ENCODE data around the gene HMGN5.

HMGN5 gene

DNA sequence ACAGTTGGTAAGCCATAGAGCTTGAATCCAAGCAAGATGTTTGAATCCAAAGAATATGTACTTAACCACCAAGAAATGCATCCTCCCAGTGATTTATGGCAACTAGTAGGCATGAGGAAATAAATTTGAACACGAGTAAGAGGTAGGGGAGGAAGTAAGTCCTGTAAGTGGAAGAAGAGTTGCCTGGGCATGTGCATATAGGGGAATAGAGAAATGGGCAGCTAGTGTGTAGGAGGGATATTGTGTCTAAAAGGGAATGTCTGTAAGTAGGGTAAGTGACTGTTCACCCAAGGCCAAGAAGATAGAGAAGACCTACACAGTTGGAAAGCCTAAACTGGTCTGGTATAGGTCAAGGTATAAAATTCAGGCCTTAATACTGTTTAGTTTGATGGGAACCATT, 4.8 kb upstream of the HMGN5 start:
- Histone ChIP-seq H3K9me3 (ENCODE audit: control insufficient read depth in 1 of 2, low read length in 2 of 2) (no peaks in the 10 kb centered on the region), H3K36me3 (ENCODE audit: control insufficient read depth in 1 of 2, insufficient read depth in 2 of 2, low read length in 2 of 2) (no peaks in the 10 kb centered on the region), H3K27me3 (ENCODE audit: low read depth, low read length) (no peaks in the 10 kb centered on the region), H3K4me3 (ENCODE audit: low read depth in 1 of 2, low read length in 2 of 2) (no peak overlapping the region), H3K27ac (ENCODE audit: low read length) (no peak overlapping the region), H3K4me1 (ENCODE audit: control insufficient read depth in 1 of 2, insufficient read depth in 2 of 2, low read length in 2 of 2) (peaks cover 0 to 3% of the 10 kb centered on the region in 2 donors)

DNA sequence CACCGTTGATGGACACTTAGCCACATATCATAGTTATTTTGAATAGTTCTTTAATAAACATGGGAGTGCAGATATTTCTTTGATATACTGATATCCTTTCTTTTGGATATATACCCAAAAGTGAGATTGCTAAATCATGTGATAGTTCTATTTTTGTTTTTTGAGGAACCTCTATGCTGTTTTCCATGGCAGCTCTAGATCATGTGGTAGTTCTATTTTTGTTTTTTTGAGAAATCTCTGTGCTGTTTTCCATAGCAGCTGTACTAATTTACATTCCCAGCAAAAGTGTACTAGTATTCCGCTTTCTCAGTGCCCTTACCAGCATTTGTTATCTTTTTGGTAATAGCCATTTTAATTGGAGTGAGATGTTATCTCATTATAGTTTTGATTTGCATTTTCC, 3.8 kb upstream of the HMGN5 start:
- Histone ChIP-seq H3K9me3 (ENCODE audit: control insufficient read depth in 1 of 2, low read length in 2 of 2) (no peaks in the 10 kb centered on the region), H3K4me1 (ENCODE audit: control insufficient read depth in 1 of 2, insufficient read depth in 2 of 2, low read length in 2 of 2) (peaks cover 0 to 3% of the 10 kb centered on the region in 2 donors), H3K36me3 (ENCODE audit: control insufficient read depth in 1 of 2, insufficient read depth in 2 of 2, low read length in 2 of 2) (no peaks in the 10 kb centered on the region), H3K27ac (ENCODE audit: low read length) (no peak overlapping the region), H3K27me3 (ENCODE audit: low read depth, low read length) (no peaks in the 10 kb centered on the region), H3K4me3 (ENCODE audit: low read depth in 1 of 2, low read length in 2 of 2) (no peak overlapping the region)

DNA sequence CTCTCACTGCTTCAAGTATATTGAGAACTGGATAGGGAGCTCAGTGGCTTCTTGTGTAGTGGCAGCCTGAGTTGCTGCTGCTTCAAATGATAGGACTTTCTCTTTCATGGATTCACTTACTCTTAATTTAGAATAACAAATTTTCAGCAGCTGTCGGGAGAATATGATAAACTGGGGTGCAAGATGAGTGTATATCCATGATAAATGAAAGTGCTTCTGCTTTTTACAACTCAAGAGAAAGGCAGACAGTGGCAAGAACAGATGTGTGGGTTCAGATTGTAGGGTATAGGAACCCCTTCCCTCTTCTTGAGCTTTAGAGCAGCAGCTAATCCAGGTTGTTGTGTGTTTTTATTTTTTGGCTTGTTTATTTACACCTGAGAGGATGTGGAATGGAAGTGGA, 1.2 kb upstream of the HMGN5 start:
- H3K27me3 ChIP-seq (ENCODE audit: low read depth, low read length): no peaks in the 10 kb centered on the region
- peak overlapping the region; percentile 94 for H3K27ac ChIP-seq (ENCODE audit: low read length)
- no peaks in the 10 kb centered on the region for H3K36me3 ChIP-seq (ENCODE audit: control insufficient read depth in 1 of 2, insufficient read depth in 2 of 2, low read length in 2 of 2)
- H3K9me3 ChIP-seq (ENCODE audit: control insufficient read depth in 1 of 2, low read length in 2 of 2): no peaks in the 10 kb centered on the region
- H3K4me1 ChIP-seq (ENCODE audit: control insufficient read depth in 1 of 2, insufficient read depth in 2 of 2, low read length in 2 of 2): peaks cover 0 to 3% of the 10 kb centered on the region in 2 donors
- peak overlapping the region; percentile 75 to 92 for H3K4me3 ChIP-seq (ENCODE audit: low read depth in 1 of 2, low read length in 2 of 2)

GRCh38 chrX:81202456-81202819, 725 bp upstream of the HMGN5 start:
- Histone ChIP-seq H3K27me3 (ENCODE audit: low read depth, low read length) (no peaks in the 10 kb centered on the region), H3K36me3 (ENCODE audit: control insufficient read depth in 1 of 2, insufficient read depth in 2 of 2, low read length in 2 of 2) (no peaks in the 10 kb centered on the region), H3K4me3 (ENCODE audit: low read depth in 1 of 2, low read length in 2 of 2) (peak overlapping the region; percentile 75 to 92), H3K9me3 (ENCODE audit: control insufficient read depth in 1 of 2, low read length in 2 of 2) (no peaks in the 10 kb centered on the region), H3K27ac (ENCODE audit: low read length) (peak overlapping the region; percentile 94), H3K4me1 (ENCODE audit: control insufficient read depth in 1 of 2, insufficient read depth in 2 of 2, low read length in 2 of 2) (peaks cover 0 to 3% of the 10 kb centered on the region in 2 donors)

DNA sequence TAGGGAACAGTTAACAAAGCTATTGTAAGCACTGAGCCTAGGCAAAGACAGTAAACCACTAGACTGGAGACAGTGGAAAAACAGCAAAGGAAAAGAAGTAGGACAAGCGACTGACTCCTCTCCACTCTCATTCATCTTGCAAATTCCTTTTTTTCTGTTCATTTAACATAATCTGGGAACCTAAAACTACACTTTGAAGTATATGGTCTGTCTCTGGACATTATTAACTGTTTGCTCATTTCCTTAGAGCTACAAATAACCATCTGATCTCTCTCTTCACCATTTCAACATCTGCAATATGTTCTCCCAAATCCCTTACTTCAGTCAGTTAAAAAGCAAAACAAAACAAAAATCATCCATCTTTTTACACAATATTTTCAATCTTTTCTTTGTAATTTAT, 642 bp downstream of the HMGN5 start:
- H3K4me1 ChIP-seq (ENCODE audit: control insufficient read depth in 1 of 2, insufficient read depth in 2 of 2, low read length in 2 of 2): peaks cover 0 to 3% of the 10 kb centered on the region in 2 donors
- H3K27me3 ChIP-seq (ENCODE audit: low read depth, low read length): no peaks in the 10 kb centered on the region
- no peaks in the 10 kb centered on the region for H3K36me3 ChIP-seq (ENCODE audit: control insufficient read depth in 1 of 2, insufficient read depth in 2 of 2, low read length in 2 of 2)
- no peaks in the 10 kb centered on the region for H3K9me3 ChIP-seq (ENCODE audit: control insufficient read depth in 1 of 2, low read length in 2 of 2)
- H3K27ac ChIP-seq (ENCODE audit: low read length): peak overlapping the region; percentile 94
- H3K4me3 ChIP-seq (ENCODE audit: low read depth in 1 of 2, low read length in 2 of 2): peak overlapping the region; percentile 75 to 92

- no peaks in the 10 kb centered on the region for H3K4me1 ChIP-seq (ENCODE audit: control insufficient read depth in 1 of 2, insufficient read depth in 2 of 2, low read length in 2 of 2)
- no peaks in the 10 kb centered on the region for H3K36me3 ChIP-seq (ENCODE audit: control insufficient read depth in 1 of 2, insufficient read depth in 2 of 2, low read length in 2 of 2)
- no peaks in the 10 kb centered on the region for H3K9me3 ChIP-seq (ENCODE audit: control insufficient read depth in 1 of 2, low read length in 2 of 2)
- H3K27ac ChIP-seq (ENCODE audit: low read length): no peak overlapping the region
- no peak overlapping the region for H3K4me3 ChIP-seq (ENCODE audit: low read depth in 1 of 2, low read length in 2 of 2)
- no peaks in the 10 kb centered on the region for H3K27me3 ChIP-seq (ENCODE audit: low read depth, low read length)
These were observed 6.0 kb downstream of the HMGN5 start for GRCh38 chrX:81195712-81196111.

DNA sequence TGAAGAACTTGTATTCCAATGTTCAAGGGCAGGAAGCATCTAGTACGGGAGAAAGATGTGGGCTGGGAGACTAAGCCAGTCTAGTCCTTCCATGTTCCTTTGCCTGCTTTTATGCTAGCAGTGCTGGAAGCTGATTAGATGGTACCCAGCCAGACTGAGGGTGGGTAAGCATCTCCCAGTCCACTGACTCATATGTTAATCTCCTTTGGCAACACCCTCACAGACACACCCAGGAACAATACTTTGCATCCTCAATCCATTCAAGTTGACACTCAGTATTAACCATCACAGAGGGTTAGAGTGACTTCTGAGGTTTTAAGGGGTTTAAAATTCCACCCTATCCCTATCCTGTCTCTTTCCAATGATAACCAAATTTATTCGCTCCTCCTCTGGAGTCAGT, 6.5 kb downstream of the HMGN5 start:
- Histone ChIP-seq H3K4me1 (ENCODE audit: control insufficient read depth in 1 of 2, insufficient read depth in 2 of 2, low read length in 2 of 2) (no peaks in the 10 kb centered on the region), H3K36me3 (ENCODE audit: control insufficient read depth in 1 of 2, insufficient read depth in 2 of 2, low read length in 2 of 2) (no peaks in the 10 kb centered on the region), H3K4me3 (ENCODE audit: low read depth in 1 of 2, low read length in 2 of 2) (no peak overlapping the region), H3K27me3 (ENCODE audit: low read depth, low read length) (no peaks in the 10 kb centered on the region), H3K27ac (ENCODE audit: low read length) (no peak overlapping the region), H3K9me3 (ENCODE audit: control insufficient read depth in 1 of 2, low read length in 2 of 2) (no peaks in the 10 kb centered on the region)

- Histone ChIP-seq H3K36me3 (ENCODE audit: control insufficient read depth in 1 of 2, insufficient read depth in 2 of 2, low read length in 2 of 2) (no peaks in the 10 kb centered on the region), H3K27me3 (ENCODE audit: low read depth, low read length) (no peaks in the 10 kb centered on the region), H3K9me3 (ENCODE audit: control insufficient read depth in 1 of 2, low read length in 2 of 2) (no peaks in the 10 kb centered on the region), H3K4me1 (ENCODE audit: control insufficient read depth in 1 of 2, insufficient read depth in 2 of 2, low read length in 2 of 2) (no peaks in the 10 kb centered on the region), H3K4me3 (ENCODE audit: low read depth in 1 of 2, low read length in 2 of 2) (no peak overlapping the region), H3K27ac (ENCODE audit: low read length) (no peak overlapping the region)
These were observed 27.4 kb downstream of the HMGN5 start for GRCh38 chrX:81174286-81174685.

GRCh38 chrX:81168391-81168790, 33.3 kb downstream of the HMGN5 start:
- Histone ChIP-seq H3K9me3 (ENCODE audit: control insufficient read depth in 1 of 2, low read length in 2 of 2) (no peaks in the 10 kb centered on the region), H3K4me1 (ENCODE audit: control insufficient read depth in 1 of 2, insufficient read depth in 2 of 2, low read length in 2 of 2) (no peaks in the 10 kb centered on the region), H3K27ac (ENCODE audit: low read length) (no peak overlapping the region), H3K4me3 (ENCODE audit: low read depth in 1 of 2, low read length in 2 of 2) (no peak overlapping the region), H3K36me3 (ENCODE audit: control insufficient read depth in 1 of 2, insufficient read depth in 2 of 2, low read length in 2 of 2) (no peaks in the 10 kb centered on the region), H3K27me3 (ENCODE audit: low read depth, low read length) (no peaks in the 10 kb centered on the region)

- no peaks in the 10 kb centered on the region for H3K4me1 ChIP-seq (ENCODE audit: control insufficient read depth in 1 of 2, insufficient read depth in 2 of 2, low read length in 2 of 2)
- H3K9me3 ChIP-seq (ENCODE audit: control insufficient read depth in 1 of 2, low read length in 2 of 2): no peaks in the 10 kb centered on the region
- peak overlapping the region; percentile 66 to 88 for H3K4me3 ChIP-seq (ENCODE audit: low read depth in 1 of 2, low read length in 2 of 2)
- H3K27me3 ChIP-seq (ENCODE audit: low read depth, low read length): no peaks in the 10 kb centered on the region
- H3K27ac ChIP-seq (ENCODE audit: low read length): no peak overlapping the region
- no peaks in the 10 kb centered on the region for H3K36me3 ChIP-seq (ENCODE audit: control insufficient read depth in 1 of 2, insufficient read depth in 2 of 2, low read length in 2 of 2)
These were observed 80.0 kb downstream of the HMGN5 start for GRCh38 chrX:81121513-81122363.

DNA sequence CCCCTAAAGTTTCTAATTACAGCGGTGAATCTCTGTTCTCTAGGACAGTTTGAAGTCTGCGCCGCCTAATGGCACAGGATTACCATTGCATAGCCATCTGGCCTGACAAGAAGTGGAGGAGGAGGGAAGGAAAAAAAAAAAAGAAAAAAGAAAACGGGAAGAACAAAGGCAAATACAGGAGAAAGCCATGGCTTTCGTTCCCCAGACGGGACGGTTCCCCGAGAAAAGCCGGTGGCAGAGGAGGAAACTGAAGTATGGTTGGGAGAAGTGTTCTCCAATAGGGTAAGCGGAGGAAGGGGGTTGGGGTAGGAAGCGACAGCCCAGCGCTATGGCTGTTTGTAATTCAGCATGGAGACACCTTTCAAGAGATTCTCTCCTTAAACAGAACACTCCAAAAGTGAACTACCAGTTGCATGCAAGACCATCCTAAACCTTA, 80.8 kb downstream of the HMGN5 start:
- Histone ChIP-seq H3K4me1 (ENCODE audit: control insufficient read depth in 1 of 2, insufficient read depth in 2 of 2, low read length in 2 of 2) (no peaks in the 10 kb centered on the region), H3K36me3 (ENCODE audit: control insufficient read depth in 1 of 2, insufficient read depth in 2 of 2, low read length in 2 of 2) (no peaks in the 10 kb centered on the region), H3K9me3 (ENCODE audit: control insufficient read depth in 1 of 2, low read length in 2 of 2) (no peaks in the 10 kb centered on the region), H3K27ac (ENCODE audit: low read length) (no peak overlapping the region), H3K4me3 (ENCODE audit: low read depth in 1 of 2, low read length in 2 of 2) (peak overlapping the region; percentile 66 to 88), H3K27me3 (ENCODE audit: low read depth, low read length) (no peaks in the 10 kb centered on the region)

Data from muscle layer of duodenum (tissue), 2 donors.